ENCODE data around the gene KCNQ1OT1. TPM values are rescaled to one million over a fixed set of nuclear protein-coding genes. Genes with fewer than 3 reads are reported as not detected.

KCNQ1OT1 gene
- total RNA-seq, 1 donor from 2014 or later: 1.6 TPM

DNA sequence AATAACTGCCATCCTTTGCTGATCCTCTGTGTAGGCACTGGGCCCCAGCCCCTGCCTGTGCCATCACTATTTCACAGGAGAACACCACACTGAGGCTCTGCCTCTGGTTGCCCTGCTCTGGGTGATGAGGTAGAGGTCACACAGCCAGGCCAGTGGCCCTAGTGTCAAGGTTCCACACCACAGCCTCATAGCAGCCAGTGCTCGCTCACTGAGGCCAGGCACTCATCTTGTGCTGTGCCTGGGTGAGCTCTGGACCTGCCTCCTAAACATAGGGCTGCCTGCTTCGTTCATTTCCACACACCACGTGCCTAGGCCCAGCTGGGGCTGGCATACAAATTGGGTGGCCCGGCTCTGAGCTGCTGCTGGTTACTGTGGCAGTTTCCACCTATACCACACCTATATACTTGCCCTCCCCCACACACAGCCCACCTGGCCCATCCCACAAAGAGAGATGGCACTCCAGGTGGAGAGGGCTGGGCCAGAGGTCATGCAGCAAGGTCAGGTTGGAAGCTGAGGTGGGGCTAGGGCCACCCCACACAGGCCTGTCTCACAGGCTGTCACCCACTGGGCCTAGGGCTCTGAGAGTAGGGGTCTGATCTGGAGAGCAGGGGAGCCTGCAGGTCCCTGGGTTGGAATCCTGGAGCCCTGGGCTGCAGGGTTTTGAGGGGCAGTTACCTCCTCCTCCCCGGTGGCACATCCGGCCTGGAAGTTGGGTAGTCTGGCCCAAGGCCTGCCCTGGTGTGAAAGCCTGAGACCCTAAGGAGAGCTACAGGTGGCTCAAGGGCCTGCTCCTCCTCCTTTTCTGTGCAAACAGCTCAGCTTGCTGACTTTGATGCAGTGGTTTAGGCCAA, 11.2 kb downstream of the KCNQ1OT1 start:
- ATAC-seq (no peak), DNase-seq (no peak)
- no peak for TF ChIP-seq CTCF (IDR thresholded peaks at IDR 0.05)
- Histone ChIP-seq H3K9me3 (no peaks in the 10 kb centered on the region), H3K4me3 (no peak overlapping the region), H3K27me3 (ENCODE audit: low read depth) (no peaks in the 10 kb centered on the region), H3K4me1 (peaks cover 44% of the 10 kb centered on the region), H3K36me3 (peaks cover 6% of the 10 kb centered on the region), H3K27ac (no peak overlapping the region)
- intact Hi-C loops (cut with DNase I): no loop called here

DNA sequence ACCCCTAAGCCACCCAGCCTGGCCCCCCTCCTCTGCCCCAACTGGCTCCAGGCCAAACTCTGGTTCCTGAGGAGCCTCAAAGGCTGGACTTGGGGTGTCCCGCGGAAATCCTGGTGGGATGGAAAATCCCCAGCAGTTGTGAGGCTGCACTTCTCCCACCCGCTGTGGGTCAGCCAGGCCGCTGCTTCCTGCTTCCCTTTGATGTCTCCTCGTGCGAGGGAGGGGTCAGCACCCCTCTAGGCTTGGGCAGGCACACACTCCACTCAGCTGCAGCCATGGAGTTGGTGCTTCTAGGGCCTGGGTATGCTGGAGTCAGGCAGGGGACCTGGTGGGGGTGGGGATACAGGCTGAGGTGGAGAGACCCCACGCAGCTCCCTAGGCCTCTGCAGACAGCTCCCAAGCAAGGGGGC, 12.0 kb downstream of the KCNQ1OT1 start:
- peaks cover 35% of the 10 kb centered on the region for H3K4me1 ChIP-seq
- no peak overlapping the region for H3K4me3 ChIP-seq
- no peak overlapping the region for H3K27ac ChIP-seq
- intact Hi-C loops (cut with DNase I): no loop called here
- H3K36me3 ChIP-seq: peaks cover 6% of the 10 kb centered on the region
- no peaks in the 10 kb centered on the region for H3K9me3 ChIP-seq
- no peaks in the 10 kb centered on the region for H3K27me3 ChIP-seq (ENCODE audit: low read depth)
- DNase-seq (no peak), ATAC-seq (no peak)
- TF ChIP-seq CTCF (IDR thresholded peaks at IDR 0.05): no peak

GRCh38 chr11:2687223-2687530, 12.6 kb downstream of the KCNQ1OT1 start:
- H3K27me3 ChIP-seq (ENCODE audit: low read depth): no peaks in the 10 kb centered on the region
- no peak for ATAC-seq
- no peak overlapping the region for H3K4me3 ChIP-seq
- TF ChIP-seq CTCF (IDR thresholded peaks at IDR 0.05): no peak
- H3K4me1 ChIP-seq: peaks cover 30% of the 10 kb centered on the region
- intact Hi-C loops (cut with DNase I): no loop called here
- peaks cover 6% of the 10 kb centered on the region for H3K36me3 ChIP-seq
- H3K9me3 ChIP-seq: no peaks in the 10 kb centered on the region
- no peak for DNase-seq
- no peak overlapping the region for H3K27ac ChIP-seq

GRCh38 chr11:2686360-2687222, 13.2 kb downstream of the KCNQ1OT1 start:
- ATAC-seq: no peak
- no peak overlapping the region for H3K4me3 ChIP-seq
- intact Hi-C loops (cut with DNase I): no loop called here
- no peaks in the 10 kb centered on the region for H3K9me3 ChIP-seq
- no peak overlapping the region for H3K27ac ChIP-seq
- no peak for TF ChIP-seq CTCF (IDR thresholded peaks at IDR 0.05)
- H3K4me1 ChIP-seq: peaks cover 30% of the 10 kb centered on the region
- peaks cover 6% of the 10 kb centered on the region for H3K36me3 ChIP-seq
- H3K27me3 ChIP-seq (ENCODE audit: low read depth): no peaks in the 10 kb centered on the region
- DNase-seq: no peak

DNA sequence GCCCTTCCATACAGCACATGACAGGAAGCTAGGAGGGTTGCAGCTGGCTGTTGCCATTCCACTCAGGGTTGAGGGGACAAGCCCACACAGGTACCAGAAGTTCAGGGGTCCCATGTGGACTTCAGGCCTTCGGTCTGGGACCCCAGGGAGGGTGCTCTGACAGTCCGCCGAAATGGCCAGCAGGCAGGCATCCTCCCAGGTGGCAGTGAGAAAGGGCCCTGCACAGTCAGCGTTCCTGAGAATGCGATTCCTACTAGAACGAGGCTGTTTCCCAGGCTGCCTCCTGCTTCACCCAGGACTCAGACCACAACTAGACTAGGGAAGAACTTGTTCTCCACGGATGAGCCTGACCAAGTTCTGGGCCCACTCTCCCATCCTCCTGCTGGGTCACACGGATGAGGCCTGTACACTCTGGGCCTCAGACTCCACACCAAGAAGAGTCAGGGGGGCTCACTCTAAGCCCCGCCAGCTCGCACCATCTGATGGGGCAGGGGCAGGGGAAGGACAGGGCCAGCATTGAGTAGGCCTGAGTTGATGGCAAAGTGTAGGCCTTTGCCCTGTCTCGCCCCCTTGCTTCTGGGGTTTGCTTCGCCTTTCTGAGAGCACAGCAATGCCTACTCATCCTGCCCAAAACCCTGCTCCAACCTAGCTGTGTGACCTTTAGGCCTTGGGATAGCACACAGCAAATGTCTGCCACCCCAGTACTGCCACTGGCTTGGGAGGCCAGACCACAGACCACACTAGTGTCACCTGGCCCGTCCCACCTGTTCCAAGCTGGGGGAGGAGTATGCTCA, 14.0 kb downstream of the KCNQ1OT1 start:
- Histone ChIP-seq H3K4me1 (peaks cover 30% of the 10 kb centered on the region), H3K27me3 (ENCODE audit: low read depth) (no peaks in the 10 kb centered on the region), H3K9me3 (no peaks in the 10 kb centered on the region), H3K36me3 (peaks cover 6% of the 10 kb centered on the region), H3K27ac (no peak overlapping the region), H3K4me3 (no peak overlapping the region)
- no peak for ATAC-seq
- no peak for TF ChIP-seq CTCF (IDR thresholded peaks at IDR 0.05)
- intact Hi-C loops (cut with DNase I): no loop called here
- DNase-seq: no peak
